Trophoblast cell (in vitro differentiated cells and primary cell): ENCODE measurements around the gene THBS1.

Experiments used
- DNase-seq, 2 donors: peaks; one replicate each; pipeline ENCODE4 v3.0.0-alpha.2; 2016
- H2AFZ ChIP-seq: 2 replicates; pipeline ENCODE4 v1.6.1; 2013; ENCODE audit warnings: low read length, moderate library complexity, mild to moderate bottlenecking; ENCODE audit not compliant: insufficient read depth, poor library complexity
- H2AK5ac ChIP-seq: 2 replicates; pipeline ENCODE4 v1.6.1; 2013; ENCODE audit warnings: mild to moderate bottlenecking, low read length
- H2BK120ac ChIP-seq: 2 replicates; pipeline ENCODE4 v1.6.1; 2013; ENCODE audit warnings: low read length, mild to moderate bottlenecking, moderate library complexity; ENCODE audit not compliant: insufficient read depth, poor library complexity
- H2BK12ac ChIP-seq: 2 replicates; pipeline ENCODE4 v1.6.1; 2013; ENCODE audit warnings: mild to moderate bottlenecking, low read length, moderate library complexity
- H2BK5ac ChIP-seq: 2 replicates; pipeline ENCODE4 v1.6.1; 2013; ENCODE audit warnings: low read length, low read depth, moderate library complexity, mild to moderate bottlenecking; ENCODE audit not compliant: poor library complexity
- H3K14ac ChIP-seq: 2 replicates; pipeline ENCODE4 v1.6.1; 2013; ENCODE audit warnings: mild to moderate bottlenecking, low read length
- H3K18ac ChIP-seq: 2 replicates; pipeline ENCODE4 v1.6.1; 2013; ENCODE audit warnings: mild to moderate bottlenecking, low read length
- H3K23ac ChIP-seq: 2 replicates; pipeline ENCODE4 v1.6.1; 2013; ENCODE audit warnings: low read length
- H3K27ac ChIP-seq: 2 replicates; pipeline ENCODE4 v1.5.1; 2013; ENCODE audit warnings: low read depth, mild to moderate bottlenecking, inconsistent platforms, low read length, moderate library complexity
- H3K27me3 ChIP-seq: 2 replicates; pipeline ENCODE4 v1.6.1; 2013; ENCODE audit warnings: inconsistent platforms, mild to moderate bottlenecking, low read length, moderate library complexity; ENCODE audit not compliant: insufficient read depth
- H3K36me3 ChIP-seq, 2 experiments: 1 replicate in 1 of 2; 2 replicates in 1 of 2; pipeline ENCODE4 v1.6.1; 2013; ENCODE audit warnings: low read length in 2 of 2, mild to moderate bottlenecking in 2 of 2, moderate library complexity in 1 of 2; ENCODE audit not compliant: insufficient read depth in 2 of 2, control insufficient read depth in 1 of 2
- H3K4ac ChIP-seq: 2 replicates; pipeline ENCODE4 v1.6.1; 2013; ENCODE audit warnings: low read depth, mild to moderate bottlenecking, low read length, moderate library complexity
- H3K4me1 ChIP-seq, 2 experiments: 1 replicate in 1 of 2; 2 replicates in 1 of 2; pipeline ENCODE4 v1.6.1; 2013; ENCODE audit warnings: low read length in 2 of 2, mild to moderate bottlenecking in 2 of 2, moderate library complexity in 1 of 2; ENCODE audit not compliant: insufficient read depth in 2 of 2, control insufficient read depth in 1 of 2
- H3K4me2 ChIP-seq: 2 replicates; pipeline ENCODE4 v1.6.1; 2013; ENCODE audit warnings: inconsistent platforms, mild to moderate bottlenecking, low read length, moderate library complexity
- H3K4me3 ChIP-seq: 2 replicates; pipeline ENCODE4 v1.5.1; 2013; ENCODE audit warnings: mild to moderate bottlenecking, low read depth, low read length, inconsistent platforms
- H3K79me1 ChIP-seq: one replicate; pipeline ENCODE4 v1.6.1; 2013; ENCODE audit warnings: low read length
- H3K79me2 ChIP-seq: 2 replicates; pipeline ENCODE4 v1.6.1; 2013; ENCODE audit warnings: low read length, mild to moderate bottlenecking; ENCODE audit not compliant: control insufficient read depth, insufficient read depth, poor library complexity
- H3K9ac ChIP-seq: 2 replicates; pipeline ENCODE4 v1.6.1; 2013; ENCODE audit warnings: mild to moderate bottlenecking, low read length
- H3K9me3 ChIP-seq: 2 replicates; pipeline ENCODE4 v1.6.1; 2013; ENCODE audit warnings: low read depth, mild to moderate bottlenecking, control low read depth, inconsistent platforms, low read length; ENCODE audit not compliant: insufficient read depth
- H4K12ac ChIP-seq: 2 replicates; pipeline ENCODE4 v1.6.1; 2013; ENCODE audit warnings: low read depth, mild to moderate bottlenecking, low read length, moderate library complexity
- H4K8ac ChIP-seq: 2 replicates; pipeline ENCODE4 v1.6.1; 2013; ENCODE audit warnings: low read depth, mild to moderate bottlenecking, low read length, moderate library complexity
- H4K91ac ChIP-seq: one replicate; pipeline ENCODE4 v1.6.1; 2013; ENCODE audit warnings: low read depth, mild to moderate bottlenecking, low read length, moderate library complexity
- WGBS: extraction: QIAGEN DNeasy Blood & Tissue Kit; methylation state at CpG from one replicate; pipeline ENCODE4 v1.1.7; 2013; ENCODE audit warnings: missing lambda C conversion rate; ENCODE audit not compliant: insufficient read length, insufficient coverage; ENCODE audit errors: extremely low coverage; 5-methylcytosine and 5-hydroxymethylcytosine counted together

The THBS1 gene

DNA sequence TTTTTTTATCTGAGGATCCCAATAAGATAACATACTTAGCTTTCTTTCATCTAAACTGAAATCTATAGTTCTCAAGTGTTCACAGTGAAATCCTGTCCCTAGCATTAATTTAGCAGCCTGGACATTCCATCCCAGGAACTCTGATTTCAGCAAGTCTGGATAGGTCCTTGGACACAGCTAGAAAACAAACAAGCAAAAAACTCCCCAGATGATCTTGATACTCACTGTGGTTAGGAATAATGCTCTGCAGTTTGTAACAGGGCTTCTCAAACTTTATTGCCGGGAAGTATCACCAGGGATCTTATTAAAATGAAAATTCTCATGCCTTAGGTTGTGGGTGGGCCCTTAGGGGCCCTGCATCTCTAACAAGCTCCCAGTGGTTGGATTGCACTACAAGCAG is 24.3 kb downstream of the THBS1 start:
- Histone ChIP-seq H2BK5ac (no peak overlapping the region), H4K12ac (no peak overlapping the region), H3K27me3 (no peaks in the 10 kb centered on the region), H2BK12ac (no peak overlapping the region), H3K14ac (no peak overlapping the region), H3K4me2 (no peak overlapping the region), H4K8ac (no peak overlapping the region), H3K36me3 (no peaks in the 10 kb centered on the region), H2AFZ (no peak overlapping the region), H3K9ac (no peak overlapping the region), H3K4me3 (no peak overlapping the region), H3K4me1 (no peaks in the 10 kb centered on the region), H3K79me1 (no peaks in the 10 kb centered on the region), H3K27ac (no peak overlapping the region), H3K9me3 (peaks cover 6% of the 10 kb centered on the region), H2AK5ac (no peak overlapping the region), H3K79me2 (no peaks in the 10 kb centered on the region), H4K91ac (no peak overlapping the region), H2BK120ac (no peak overlapping the region), H3K23ac (no peak overlapping the region), H3K18ac (no peak overlapping the region), H3K4ac (no peak overlapping the region)
- no CpG with 5 or more reads among the region's 1 CpG for WGBS
- DNase-seq = no peak

DNA sequence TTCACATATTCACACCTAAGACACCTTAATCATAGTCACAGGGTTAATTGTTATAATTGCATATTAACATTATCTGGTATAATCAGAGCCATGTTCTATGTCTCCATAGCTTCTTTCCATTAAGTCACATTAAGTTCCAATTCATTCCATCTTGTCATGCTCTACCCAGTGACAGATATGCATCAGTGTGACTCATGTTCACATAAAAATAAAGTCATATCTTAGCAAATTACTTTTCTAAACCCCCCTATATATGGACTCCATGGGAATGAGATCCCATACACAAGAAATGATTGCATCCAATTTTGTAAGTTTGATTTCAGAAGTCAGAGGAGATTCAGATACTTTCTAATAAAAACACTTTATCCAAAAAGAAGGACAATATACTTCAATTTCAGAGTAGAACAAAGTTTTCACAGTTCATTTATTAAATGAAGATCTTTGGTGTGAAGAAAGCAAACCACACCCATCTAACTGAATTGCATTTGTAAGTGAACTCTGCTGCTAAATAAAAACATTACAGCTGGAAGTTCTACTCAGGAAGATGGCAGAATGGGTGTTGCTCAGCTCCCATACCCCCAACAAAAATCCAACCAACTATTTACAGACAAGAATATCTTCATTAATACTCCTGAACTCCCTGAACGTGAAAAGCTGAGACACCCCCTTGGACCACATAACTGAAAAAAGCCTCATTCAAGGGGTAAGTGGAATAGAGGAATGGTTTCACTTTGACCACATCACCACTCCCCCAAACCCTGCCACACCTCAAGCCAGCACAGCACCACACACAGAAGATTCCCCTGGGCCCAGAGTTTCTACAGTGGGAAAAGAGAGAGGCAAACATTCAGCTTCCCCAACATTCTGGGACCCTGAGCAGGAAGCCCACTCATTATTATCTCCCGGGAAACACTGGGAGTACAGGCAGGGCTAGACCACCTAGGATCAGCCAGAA is 27.6 kb downstream of the THBS1 start:
- Histone ChIP-seq H2BK12ac (no peak overlapping the region), H2AK5ac (no peak overlapping the region), H3K4ac (no peak overlapping the region), H3K4me2 (no peak overlapping the region), H3K18ac (no peak overlapping the region), H4K91ac (no peak overlapping the region), H3K27ac (no peak overlapping the region), H3K14ac (no peak overlapping the region), H3K4me1 (no peaks in the 10 kb centered on the region), H2AFZ (no peak overlapping the region), H3K79me1 (no peaks in the 10 kb centered on the region), H4K8ac (no peak overlapping the region), H3K4me3 (no peak overlapping the region), H3K79me2 (no peaks in the 10 kb centered on the region), H3K36me3 (no peaks in the 10 kb centered on the region), H3K9me3 (peaks cover 9% of the 10 kb centered on the region), H3K27me3 (no peaks in the 10 kb centered on the region), H3K23ac (no peak overlapping the region), H2BK5ac (no peak overlapping the region), H2BK120ac (no peak overlapping the region), H3K9ac (no peak overlapping the region), H4K12ac (no peak overlapping the region)
- no CpG with 5 or more reads among the region's 2 CpGs for WGBS
- DNase-seq = no peak

DNA sequence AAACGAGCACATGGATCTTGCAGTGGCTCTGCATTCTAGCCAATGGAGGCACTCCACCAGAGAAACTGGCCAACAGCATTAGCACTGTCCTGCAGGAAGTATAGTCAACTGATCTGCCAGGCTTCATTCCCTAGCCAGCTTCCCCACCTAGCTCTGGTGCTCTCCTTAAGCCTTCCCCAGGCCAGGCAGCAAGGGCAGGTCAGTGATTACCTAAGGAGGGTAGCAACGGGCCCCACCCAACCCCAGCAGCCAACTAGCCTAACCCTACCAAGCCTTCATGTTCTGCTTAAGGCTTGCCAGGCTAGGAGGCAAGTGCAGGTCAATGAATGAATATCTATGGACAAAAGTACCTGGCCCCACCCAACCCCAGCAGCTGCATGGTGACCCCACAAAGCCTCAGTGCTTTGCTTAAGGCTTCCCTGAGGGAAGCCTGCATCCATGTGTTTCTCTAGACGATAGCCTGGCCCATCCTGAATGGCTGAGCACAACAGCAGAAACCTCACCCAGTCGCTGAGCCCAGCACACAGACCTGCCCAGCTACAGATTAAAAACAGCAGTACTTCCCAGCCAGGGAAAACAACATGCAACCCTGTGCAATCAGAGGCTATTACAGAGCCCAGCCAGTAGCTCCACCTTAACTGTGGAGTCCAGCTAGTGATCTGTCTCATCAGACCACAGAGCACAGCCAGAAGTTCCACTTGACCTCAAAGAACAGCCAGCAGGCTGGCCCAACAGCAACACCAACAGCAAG is 28.5 kb downstream of the THBS1 start:
- H3K4me2 ChIP-seq = no peak overlapping the region
- H3K9ac ChIP-seq = no peak overlapping the region
- no peak overlapping the region for H3K4ac ChIP-seq
- no peak overlapping the region for H3K27ac ChIP-seq
- no peaks in the 10 kb centered on the region for H3K4me1 ChIP-seq
- no peak overlapping the region for H3K18ac ChIP-seq
- no peaks in the 10 kb centered on the region for H3K36me3 ChIP-seq
- H3K79me1 ChIP-seq = no peaks in the 10 kb centered on the region
- no peak for DNase-seq
- H2AFZ ChIP-seq = no peak overlapping the region
- no CpG with 5 or more reads among the region's 4 CpGs for WGBS
- no peaks in the 10 kb centered on the region for H3K27me3 ChIP-seq
- no peak overlapping the region for H4K91ac ChIP-seq
- H3K79me2 ChIP-seq = no peaks in the 10 kb centered on the region
- no peak overlapping the region for H2BK5ac ChIP-seq
- H4K12ac ChIP-seq = no peak overlapping the region
- H3K9me3 ChIP-seq = peaks cover 9% of the 10 kb centered on the region
- no peak overlapping the region for H2AK5ac ChIP-seq
- H3K4me3 ChIP-seq = no peak overlapping the region
- H2BK12ac ChIP-seq = no peak overlapping the region
- H3K14ac ChIP-seq = no peak overlapping the region
- H4K8ac ChIP-seq = no peak overlapping the region
- H3K23ac ChIP-seq = no peak overlapping the region
- H2BK120ac ChIP-seq = no peak overlapping the region

DNA sequence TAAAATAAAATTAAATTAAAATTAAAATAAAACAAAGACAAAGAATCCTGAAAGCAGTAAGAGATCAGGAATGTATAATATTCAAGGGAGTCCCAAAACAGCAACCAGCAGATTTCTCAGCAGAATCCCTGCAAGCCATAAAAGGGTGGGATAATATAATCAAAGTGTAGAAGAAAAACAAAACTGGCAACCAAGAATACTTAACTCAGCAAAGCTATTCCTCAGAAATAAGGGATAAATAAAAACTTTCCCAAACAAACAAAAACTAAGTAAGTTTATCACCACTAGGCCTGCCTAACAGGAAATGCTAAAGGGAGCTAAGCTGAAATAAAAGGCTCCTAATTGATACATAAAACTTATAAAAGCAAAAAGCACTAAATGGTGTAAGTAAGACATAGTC is 29.8 kb downstream of the THBS1 start:
- Histone ChIP-seq H3K23ac (no peak overlapping the region), H3K9me3 (peaks cover 9% of the 10 kb centered on the region), H4K12ac (no peak overlapping the region), H3K4me3 (no peak overlapping the region), H2AFZ (no peak overlapping the region), H3K18ac (no peak overlapping the region), H3K4me1 (no peaks in the 10 kb centered on the region), H2BK12ac (no peak overlapping the region), H2BK120ac (no peak overlapping the region), H2AK5ac (no peak overlapping the region), H3K27ac (no peak overlapping the region), H4K91ac (no peak overlapping the region), H2BK5ac (no peak overlapping the region), H3K4me2 (no peak overlapping the region), H3K36me3 (no peaks in the 10 kb centered on the region), H3K14ac (no peak overlapping the region), H3K79me2 (no peaks in the 10 kb centered on the region), H4K8ac (no peak overlapping the region), H3K27me3 (no peaks in the 10 kb centered on the region), H3K4ac (no peak overlapping the region), H3K79me1 (no peaks in the 10 kb centered on the region), H3K9ac (no peak overlapping the region)
- DNase-seq = no peak
